Measurements from ENCODE around the gene TNFRSF8. TPM values are rescaled to one million over a fixed set of nuclear protein-coding genes. Genes with fewer than 3 reads are reported as not detected.

TNFRSF8 gene
- total and polyA plus RNA-seq, 9 of the 15 experiments (the other 6 are each of a cell fraction or from before 2014, with no cell fraction given) = 3.5 to 38.4 (median 17.1) TPM

DNA sequence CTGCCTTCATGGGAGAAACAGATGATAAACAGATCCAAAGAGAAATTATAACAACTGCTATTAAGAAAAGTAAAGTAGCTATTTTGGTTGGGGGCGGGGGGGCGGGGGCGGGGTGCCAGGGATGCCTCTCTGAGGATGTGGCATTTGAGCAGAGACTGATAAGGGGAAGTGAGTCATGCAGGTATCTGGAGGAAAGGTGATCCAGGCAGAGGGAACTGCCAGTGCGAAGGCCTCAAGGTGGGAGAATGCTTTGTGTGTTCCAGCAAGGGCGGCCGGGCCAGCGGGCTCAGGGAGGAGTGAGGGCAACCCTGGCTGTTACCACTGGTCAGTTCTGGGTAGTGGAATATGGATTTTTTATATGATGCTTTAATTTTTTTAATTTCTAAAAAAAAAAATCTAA is 96.7 kb downstream of the TNFRSF8 start (continued):
- TF ChIP-seq, protein P1, sequence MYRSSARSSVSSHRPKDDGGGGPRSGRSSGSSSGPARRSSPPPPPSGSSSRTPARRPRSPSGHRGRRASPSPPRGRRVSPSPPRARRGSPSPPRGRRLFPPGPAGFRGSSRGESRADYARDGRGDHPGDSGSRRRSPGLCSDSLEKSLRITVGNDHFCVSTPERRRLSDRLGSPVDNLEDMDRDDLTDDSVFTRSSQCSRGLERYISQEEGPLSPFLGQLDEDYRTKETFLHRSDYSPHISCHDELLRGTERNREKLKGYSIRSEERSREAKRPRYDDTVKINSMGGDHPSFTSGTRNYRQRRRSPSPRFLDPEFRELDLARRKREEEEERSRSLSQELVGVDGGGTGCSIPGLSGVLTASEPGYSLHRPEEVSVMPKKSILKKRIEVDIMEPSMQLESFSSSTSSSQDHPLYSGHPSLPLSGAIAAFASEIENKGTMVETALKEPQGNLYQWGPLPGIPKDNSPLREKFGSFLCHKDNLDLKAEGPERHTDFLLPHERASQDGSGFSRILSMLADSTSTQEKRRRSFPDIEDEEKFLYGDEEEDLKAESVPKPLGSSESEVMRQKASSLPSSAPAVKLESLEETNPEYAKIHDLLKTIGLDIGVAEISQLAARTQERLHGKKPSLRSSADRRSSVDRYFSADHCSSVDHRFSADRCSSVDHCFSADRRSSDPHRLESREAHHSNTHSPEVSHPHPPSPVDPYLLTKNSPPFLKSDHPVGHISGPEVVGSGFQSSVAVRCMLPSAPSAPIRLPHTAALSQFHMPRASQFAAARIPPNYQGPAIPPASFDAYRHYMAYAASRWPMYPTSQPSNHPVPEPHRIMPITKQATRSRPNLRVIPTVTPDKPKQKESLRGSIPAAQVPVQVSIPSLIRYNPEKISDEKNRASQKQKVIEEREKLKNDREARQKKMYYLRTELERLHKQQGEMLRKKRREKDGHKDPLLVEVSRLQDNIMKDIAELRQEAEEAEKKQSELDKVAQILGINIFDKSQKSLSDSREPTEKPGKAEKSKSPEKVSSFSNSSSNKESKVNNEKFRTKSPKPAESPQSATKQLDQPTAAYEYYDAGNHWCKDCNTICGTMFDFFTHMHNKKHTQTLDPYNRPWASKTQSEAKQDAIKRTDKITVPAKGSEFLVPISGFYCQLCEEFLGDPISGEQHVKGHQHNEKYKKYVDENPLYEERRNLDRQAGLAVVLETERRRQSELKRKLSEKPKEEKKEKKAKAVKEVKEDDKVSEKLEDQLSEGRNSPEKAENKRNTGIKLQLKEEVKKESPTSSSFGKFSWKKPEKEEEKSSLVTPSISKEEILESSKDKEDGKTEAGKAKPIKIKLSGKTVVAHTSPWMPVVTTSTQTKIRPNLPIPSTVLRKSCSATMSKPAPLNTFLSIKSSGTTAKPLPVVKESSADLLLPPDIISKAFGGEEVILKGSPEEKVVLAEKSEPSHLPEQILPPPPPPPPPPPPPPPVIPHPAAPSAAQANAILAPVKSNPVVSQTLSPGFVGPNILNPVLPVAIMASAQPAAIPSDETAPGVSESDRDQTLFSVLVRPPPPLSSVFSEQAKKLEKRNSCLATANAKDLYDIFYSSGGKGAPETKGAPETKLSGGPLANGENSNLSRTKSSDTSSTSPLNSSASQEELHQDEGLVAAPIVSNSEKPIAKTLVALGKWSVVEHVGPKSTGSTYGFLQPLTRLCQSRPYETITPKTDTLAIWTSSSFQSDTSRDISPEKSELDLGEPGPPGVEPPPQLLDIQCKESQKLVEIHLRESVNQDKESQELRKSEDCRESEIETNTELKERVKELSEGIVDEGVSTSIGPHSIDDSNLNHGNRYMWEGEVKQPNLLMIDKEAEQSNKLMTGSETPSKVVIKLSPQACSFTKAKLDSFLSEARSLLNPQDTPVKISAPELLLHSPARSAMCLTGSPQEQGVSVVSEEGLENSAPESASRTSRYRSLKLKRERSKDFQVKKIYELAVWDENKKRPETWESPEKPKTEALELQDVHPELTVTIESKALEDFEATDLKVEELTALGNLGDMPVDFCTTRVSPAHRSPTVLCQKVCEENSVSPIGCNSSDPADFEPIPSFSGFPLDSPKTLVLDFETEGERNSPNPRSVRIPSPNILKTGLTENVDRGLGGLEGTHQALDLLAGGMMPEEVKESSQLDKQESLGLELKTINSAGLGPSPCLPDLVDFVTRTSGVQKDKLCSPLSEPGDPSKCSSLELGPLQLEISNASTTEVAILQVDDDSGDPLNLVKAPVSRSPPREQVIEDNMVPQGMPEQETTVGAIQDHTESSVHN (IDR thresholded peaks at IDR 0.05; ENCODE audit: borderline replicate concordance in 1 of 2, low read depth in 1 of 2) = no peak
- TF ChIP-seq CHD1 (IDR thresholded peaks at IDR 0.05; ENCODE audit: low read length) (no peak), JUND (IDR thresholded peaks at IDR 0.05; ENCODE audit: borderline replicate concordance, low read depth, low read length) (peak; percentile 68), JUND (tag; IDR thresholded peaks at IDR 0.05; ENCODE audit: borderline replicate concordance, low read depth, low read length) (peak; percentile 38; the same call in 1 of the 3 replicates), ARID1B (IDR thresholded peaks at IDR 0.05) (0 out of 2 replicates have a peak, but pooled peaks have one; percentile 14), ZNF586 (CRISPR knock-in tag; conservative IDR thresholded peaks at IDR 0.05) (no peak), HCFC1 (IDR thresholded peaks at IDR 0.05; ENCODE audit: low read depth, low read length) (no peak), FOSL1 (tag; conservative IDR thresholded peaks at IDR 0.05) (0 out of 2 replicates have a peak, but pooled peaks have one; percentile 17), HSF4 (CRISPR knock-in tag; IDR thresholded peaks at IDR 0.05; ENCODE audit: borderline replicate concordance) (no peak), TFAM (CRISPR knock-in tag; conservative IDR thresholded peaks at IDR 0.05) (no peak), CXXC5 (CRISPR knock-in tag; IDR thresholded peaks at IDR 0.05) (no peak), ZNF174 (CRISPR knock-in tag; IDR thresholded peaks at IDR 0.05) (no peak), ETS2 (tag; IDR thresholded peaks at IDR 0.05; ENCODE audit: borderline replicate concordance, poor library complexity, severe bottlenecking) (no peak)
- TF ChIP-seq, protein P2, sequence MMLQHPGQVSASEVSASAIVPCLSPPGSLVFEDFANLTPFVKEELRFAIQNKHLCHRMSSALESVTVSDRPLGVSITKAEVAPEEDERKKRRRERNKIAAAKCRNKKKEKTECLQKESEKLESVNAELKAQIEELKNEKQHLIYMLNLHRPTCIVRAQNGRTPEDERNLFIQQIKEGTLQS (IDR thresholded peaks at IDR 0.05) = peak; percentile 36; the same call in 1 of the 2 replicates
- TF ChIP-seq, protein P2 (CRISPR knock-in tag; conservative IDR thresholded peaks at IDR 0.05) = no peak
- TF ChIP-seq, protein P3, sequence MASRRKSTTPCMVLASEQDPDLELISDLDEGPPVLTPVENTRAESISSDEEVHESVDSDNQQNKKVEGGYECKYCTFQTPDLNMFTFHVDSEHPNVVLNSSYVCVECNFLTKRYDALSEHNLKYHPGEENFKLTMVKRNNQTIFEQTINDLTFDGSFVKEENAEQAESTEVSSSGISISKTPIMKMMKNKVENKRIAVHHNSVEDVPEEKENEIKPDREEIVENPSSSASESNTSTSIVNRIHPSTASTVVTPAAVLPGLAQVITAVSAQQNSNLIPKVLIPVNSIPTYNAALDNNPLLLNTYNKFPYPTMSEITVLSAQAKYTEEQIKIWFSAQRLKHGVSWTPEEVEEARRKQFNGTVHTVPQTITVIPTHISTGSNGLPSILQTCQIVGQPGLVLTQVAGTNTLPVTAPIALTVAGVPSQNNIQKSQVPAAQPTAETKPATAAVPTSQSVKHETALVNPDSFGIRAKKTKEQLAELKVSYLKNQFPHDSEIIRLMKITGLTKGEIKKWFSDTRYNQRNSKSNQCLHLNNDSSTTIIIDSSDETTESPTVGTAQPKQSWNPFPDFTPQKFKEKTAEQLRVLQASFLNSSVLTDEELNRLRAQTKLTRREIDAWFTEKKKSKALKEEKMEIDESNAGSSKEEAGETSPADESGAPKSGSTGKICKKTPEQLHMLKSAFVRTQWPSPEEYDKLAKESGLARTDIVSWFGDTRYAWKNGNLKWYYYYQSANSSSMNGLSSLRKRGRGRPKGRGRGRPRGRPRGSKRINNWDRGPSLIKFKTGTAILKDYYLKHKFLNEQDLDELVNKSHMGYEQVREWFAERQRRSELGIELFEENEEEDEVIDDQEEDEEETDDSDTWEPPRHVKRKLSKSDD (conservative IDR thresholded peaks at IDR 0.05; ENCODE audit: low read length) = no peak
